GM21825 (cell line): Measurements from ENCODE around the gene PRR15.
"Not testable (repeated sequence)": the region's sequence is repeated elsewhere in the genome, so short reads cannot be mapped to it uniquely, and the experiment has no call there.

Experiments used
- ATAC-seq: cut with Tn5 transposase; IDR thresholded peaks from one replicate; pipeline ENCODE4 v1.9.1; 2021; ENCODE audit warnings: mild to moderate bottlenecking, moderate library complexity; ENCODE audit not compliant: unreplicated experiment

Gene PRR15

GRCh38 chr7:29563590-29564495 is at the start of gene PRR15:
PRR15 (plus strand) TSS chr7:29563835; CDS start chr7:29566330, 2,495 bp downstream.
- ATAC-seq: no peak

GRCh38 chr7:29516491-29516890 is 47.1 kb upstream of the PRR15 start:
- ATAC-seq: no peak

- ATAC-seq: no peak
Measured at GRCh38 chr7:29518616-29519015, 45.0 kb upstream of the PRR15 start.

- no peak for ATAC-seq
Measured at GRCh38 chr7:29523728-29524127, 39.9 kb upstream of the PRR15 start.

- no peak for ATAC-seq
Measured at GRCh38 chr7:29527505-29528108, 36.0 kb upstream of the PRR15 start.

GRCh38 chr7:29528526-29528925 is 35.1 kb upstream of the PRR15 start:
- not testable (repeated sequence) for ATAC-seq

GRCh38 chr7:29538389-29538788 is 25.2 kb upstream of the PRR15 start:
- ATAC-seq: no peak

GRCh38 chr7:29539471-29539870 is 24.2 kb upstream of the PRR15 start:
- ATAC-seq: no peak

GRCh38 chr7:29547421-29547820 is 16.2 kb upstream of the PRR15 start:
- no peak for ATAC-seq

GRCh38 chr7:29548823-29549222 is 14.8 kb upstream of the PRR15 start:
- no peak for ATAC-seq

GRCh38 chr7:29552392-29552791 is 11.2 kb upstream of the PRR15 start:
- ATAC-seq: no peak

- no peak for ATAC-seq
Measured at GRCh38 chr7:29555061-29555460, 8.6 kb upstream of the PRR15 start.

- ATAC-seq: no peak
Measured at GRCh38 chr7:29556405-29557195, 7.0 kb upstream of the PRR15 start.

GRCh38 chr7:29557954-29558353 is 5.7 kb upstream of the PRR15 start:
- ATAC-seq: no peak

- ATAC-seq: no peak
Measured at GRCh38 chr7:29561271-29561670, 2.4 kb upstream of the PRR15 start.

GRCh38 chr7:29562307-29562706 is 1.3 kb upstream of the PRR15 start:
- no peak for ATAC-seq

- no peak for ATAC-seq
Measured at GRCh38 chr7:29564496-29565223, 1.0 kb downstream of the PRR15 start.

- ATAC-seq: no peak
Measured at GRCh38 chr7:29565224-29565630, 1.6 kb downstream of the PRR15 start.

GRCh38 chr7:29565634-29565981 is 2.0 kb downstream of the PRR15 start:
- ATAC-seq: no peak

- no peak for ATAC-seq
Measured at GRCh38 chr7:29565982-29566746, 2.5 kb downstream of the PRR15 start.
